MG63 (cell line): ENCODE measurements around the gene PRPF40B. TPM values are rescaled to one million over a fixed set of nuclear protein-coding genes. Genes with fewer than 3 reads are reported as not detected.
A peak's percentile ranks its signal among the peaks of the same experiment; 100 is the strongest.
"Not testable (repeated sequence)": the region's sequence is repeated elsewhere in the genome, so short reads cannot be mapped to it uniquely, and the experiment has no call there.

Experiments
- DNase-seq: peaks from one replicate; pipeline ENCODE4 v3.0.0-alpha.2; 2020
- H3K27me3 ChIP-seq: fragments of 250-450 bp; sonication (Bioruptor Pico); 2 replicates; pipeline ENCODE4 v1.5.1; 2020; ENCODE audit warnings: mild to moderate bottlenecking, moderate library complexity
- H3K36me3 ChIP-seq: fragments of 250-450 bp; sonication (Bioruptor Pico); 2 replicates; pipeline ENCODE4 v1.5.1; 2020; ENCODE audit warnings: mild to moderate bottlenecking, moderate library complexity
- H3K4me3 ChIP-seq: fragments of 250-450 bp; sonication (Bioruptor Pico); 2 replicates; pipeline ENCODE4 v1.5.1; 2020; ENCODE audit warnings: mild to moderate bottlenecking, moderate library complexity
- H3K9me3 ChIP-seq: fragments of 250-450 bp; sonication (Bioruptor Pico); 2 replicates; pipeline ENCODE4 v1.5.1; 2020; ENCODE audit warnings: mild to moderate bottlenecking, moderate library complexity
- total RNA-seq: library from RNA; depleted of rRNA; stranded (reverse); fragments of >200 nt; shearing (Covaris generic); gene quantifications from 2 replicates; pipeline ENCODE4 v1.2.3, GENCODE V29; 2014; ENCODE audit warnings: low replicate concordance

The PRPF40B gene
- total RNA-seq, 1 experiment from 2014 or later = 4.8 TPM

DNA sequence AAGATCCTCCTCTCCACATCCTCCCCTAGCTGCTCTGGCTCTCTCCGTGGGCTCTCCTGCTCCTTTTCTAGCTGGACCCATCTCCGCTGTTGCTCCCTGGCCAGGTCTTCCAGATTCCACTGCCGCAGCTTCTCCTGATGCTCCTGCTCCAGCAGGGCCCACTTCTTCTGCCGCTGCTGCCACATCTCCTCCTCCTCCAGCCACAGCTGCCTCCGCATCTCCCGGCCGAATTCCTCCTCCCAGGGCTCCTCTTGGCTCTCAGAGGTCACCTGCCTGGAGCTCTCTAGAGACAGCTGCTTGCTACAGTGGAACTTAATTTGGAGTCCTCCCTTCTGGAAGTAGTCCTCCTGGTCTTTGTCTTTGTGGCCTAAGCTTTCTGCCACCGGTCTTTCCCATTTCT is 23.4 kb upstream of the PRPF40B start:
- Histone ChIP-seq H3K4me3 (no peak overlapping the region), H3K27me3 (no peaks in the 10 kb centered on the region), H3K9me3 (no peaks in the 10 kb centered on the region), H3K36me3 (no peaks in the 10 kb centered on the region; the same call in 1 of the 2 replicates)
- no peak for DNase-seq

DNA sequence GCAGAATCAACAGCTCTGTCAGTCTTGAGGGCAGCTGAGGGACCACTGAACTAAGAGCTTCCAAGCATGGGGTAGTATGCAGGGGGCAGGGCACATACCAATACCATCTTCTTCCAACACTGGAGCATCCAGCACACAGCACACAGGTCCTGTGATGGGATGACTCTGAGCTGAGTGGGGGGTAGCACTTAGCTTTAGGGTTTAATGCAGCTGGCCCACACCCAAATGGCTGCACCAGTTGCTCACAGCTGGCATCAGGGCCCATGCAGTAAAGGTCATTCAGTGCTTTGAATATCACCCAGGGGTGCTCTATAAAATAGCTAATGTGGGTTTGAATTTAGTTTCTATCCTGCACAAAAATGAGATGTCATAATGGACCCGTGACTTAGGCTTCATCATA is 19.6 kb upstream of the PRPF40B start:
- Histone ChIP-seq H3K4me3 (no peak overlapping the region), H3K36me3 (no peaks in the 10 kb centered on the region), H3K9me3 (no peaks in the 10 kb centered on the region), H3K27me3 (no peaks in the 10 kb centered on the region)
- no peak for DNase-seq

DNA sequence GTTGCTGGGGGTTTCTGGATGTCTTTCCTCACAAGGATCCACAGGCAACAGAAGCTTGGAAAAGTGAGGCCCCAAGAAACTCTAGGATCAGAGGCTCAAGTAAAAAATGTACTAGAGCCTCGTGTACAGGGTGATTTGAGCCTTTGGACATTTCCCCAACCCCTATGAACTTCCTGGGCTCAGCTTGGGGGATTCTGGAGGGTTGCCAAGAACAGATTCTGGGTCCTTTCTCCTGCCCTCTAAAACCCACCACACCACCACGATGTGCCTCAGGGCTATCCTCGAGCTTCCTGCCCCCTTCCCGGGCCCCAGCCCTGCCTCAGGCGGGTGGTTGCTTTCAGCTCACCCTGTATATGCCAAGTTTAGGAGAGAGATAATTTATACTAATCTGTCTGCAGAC is 18.5 kb upstream of the PRPF40B start:
- H3K9me3 ChIP-seq = no peaks in the 10 kb centered on the region
- no peaks in the 10 kb centered on the region for H3K27me3 ChIP-seq
- no peak for DNase-seq

DNA sequence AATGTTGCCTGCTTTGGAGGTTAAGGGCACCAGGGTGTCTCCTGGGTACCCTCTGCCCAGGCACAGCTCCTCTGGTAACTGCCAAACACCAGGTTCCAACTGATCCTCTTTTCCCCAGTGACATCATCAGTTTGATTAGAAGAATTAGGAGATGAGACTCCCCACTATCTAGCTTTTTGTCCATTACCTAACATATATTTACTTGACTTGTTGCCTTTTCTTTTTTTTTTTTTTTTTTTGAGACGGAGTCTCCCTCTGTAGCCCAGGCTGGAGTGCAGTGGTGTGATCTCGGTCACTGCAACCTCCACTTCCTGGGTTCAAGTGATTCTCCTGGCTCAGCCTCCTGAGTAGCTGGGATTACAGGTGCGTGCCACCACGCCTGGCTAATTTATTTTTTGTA is 17.8 kb upstream of the PRPF40B start, which contains the start of gene FAM186B:
FAM186B (minus strand) TSS at position 101 of the 400 bp plus-strand sequence. CDS start 162 bp downstream, outside the sequence.
- not testable (repeated sequence) for H3K4me3 ChIP-seq, H3K36me3 ChIP-seq, H3K9me3 ChIP-seq, H3K27me3 ChIP-seq, DNase-seq

More for the DNA sequence above, 18.5 kb upstream of the PRPF40B start:
- no peak overlapping the region for H3K4me3 ChIP-seq
- no peaks in the 10 kb centered on the region for H3K36me3 ChIP-seq

DNA sequence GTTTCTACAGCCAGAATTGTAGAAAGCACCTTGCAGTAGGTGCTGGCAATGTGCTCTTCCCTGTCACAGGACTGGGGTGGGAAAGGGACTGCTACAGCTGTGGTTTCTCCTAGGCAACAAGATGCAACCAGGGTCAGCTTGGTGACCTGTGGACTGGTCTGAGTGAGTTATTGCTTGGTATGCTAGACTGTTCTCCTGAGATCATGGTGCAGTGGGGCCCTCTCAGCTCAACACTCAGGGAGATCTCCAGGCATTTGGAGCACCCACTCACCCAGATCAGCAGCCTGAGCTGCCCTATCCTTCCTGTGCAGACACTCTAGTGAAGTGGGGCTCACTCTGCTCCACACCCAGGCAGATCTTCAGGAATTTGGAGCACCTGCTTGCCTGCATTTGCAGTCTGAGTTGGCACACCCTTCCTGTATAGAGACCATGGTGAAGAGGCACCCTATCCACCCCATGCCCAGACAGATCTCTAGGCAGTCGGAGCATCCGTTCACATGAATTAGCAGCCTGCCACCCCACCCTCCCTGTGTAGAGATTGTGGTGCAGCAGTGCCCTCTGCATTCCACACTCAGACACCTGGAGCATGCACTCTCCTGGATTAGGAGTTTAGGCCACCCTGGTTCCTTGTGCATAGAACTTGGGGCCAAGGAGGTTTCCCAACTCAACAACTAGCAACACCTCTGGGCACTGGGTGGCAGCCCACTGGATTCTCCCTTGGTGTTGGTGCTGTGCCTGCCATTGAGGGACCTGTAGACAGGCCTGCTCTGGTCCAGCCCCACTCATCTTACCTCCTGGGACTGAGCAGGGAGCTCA is 14.1 kb upstream of the PRPF40B start:
- H3K4me3 ChIP-seq = no peak overlapping the region
- no peaks in the 10 kb centered on the region for H3K9me3 ChIP-seq
- no peak for DNase-seq
- no peaks in the 10 kb centered on the region for H3K27me3 ChIP-seq
- no peaks in the 10 kb centered on the region for H3K36me3 ChIP-seq

DNA sequence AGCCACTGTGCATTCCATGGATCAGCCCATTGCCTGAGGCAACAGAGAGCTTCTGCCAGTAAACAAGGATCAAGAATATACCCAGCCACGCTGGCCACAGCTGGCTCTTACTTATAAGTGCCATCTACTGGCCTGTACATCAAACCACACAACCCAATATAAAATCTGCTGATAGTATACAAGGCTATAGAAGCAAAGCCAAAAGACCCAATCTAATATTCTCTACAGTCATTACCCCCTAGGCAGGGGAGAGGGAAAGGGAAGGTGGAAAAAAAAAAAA is 13.5 kb upstream of the PRPF40B start:
- H3K9me3 ChIP-seq = no peaks in the 10 kb centered on the region
- H3K36me3 ChIP-seq = no peaks in the 10 kb centered on the region
- DNase-seq = no peak
- no peaks in the 10 kb centered on the region for H3K27me3 ChIP-seq
- H3K4me3 ChIP-seq = no peak overlapping the region

DNA sequence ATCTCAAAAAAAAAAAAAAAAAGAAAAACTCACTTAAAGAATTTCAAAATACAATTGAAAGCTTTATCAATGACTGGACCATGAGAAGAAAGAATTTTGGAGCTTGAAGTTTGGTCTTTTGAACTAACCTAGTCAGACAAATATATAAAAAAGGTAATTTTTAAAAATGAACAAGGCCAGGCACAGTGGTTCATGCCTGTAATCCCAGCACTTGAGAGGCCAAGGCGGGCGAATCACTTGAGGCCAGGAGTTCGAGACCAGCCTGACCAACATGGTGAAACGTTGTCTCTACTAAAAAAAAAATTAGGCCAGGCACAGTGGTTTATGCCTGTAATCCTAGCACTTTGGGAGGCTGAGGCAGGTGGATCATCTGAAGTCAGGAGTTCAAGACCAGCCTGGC is 12.6 kb upstream of the PRPF40B start:
- H3K27me3 ChIP-seq, H3K36me3 ChIP-seq, H3K4me3 ChIP-seq, H3K9me3 ChIP-seq, DNase-seq: not testable (repeated sequence)

DNA sequence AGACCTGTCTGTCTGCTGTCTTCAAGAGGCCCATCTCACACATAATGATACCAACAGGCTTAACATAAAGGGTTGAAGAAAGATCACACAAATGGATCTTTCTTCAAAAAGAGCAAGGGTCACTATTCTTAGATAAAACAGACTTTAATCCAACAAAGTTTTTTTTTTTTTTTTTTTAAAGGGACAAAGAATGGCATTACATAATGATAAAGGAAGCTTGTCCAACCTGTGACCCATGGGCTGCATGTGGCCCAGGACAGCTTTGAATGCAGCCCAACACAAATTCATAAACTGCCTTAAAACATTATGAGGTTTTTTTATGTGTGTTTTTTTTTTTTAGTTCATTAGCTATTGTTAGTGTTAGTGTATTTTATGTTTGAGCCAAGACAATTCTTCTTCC is 11.2 kb upstream of the PRPF40B start:
- H3K27me3 ChIP-seq = no peaks in the 10 kb centered on the region
- H3K9me3 ChIP-seq = peaks cover 2% of the 10 kb centered on the region; the same call in 1 of the 2 replicates
- DNase-seq = no peak
- H3K36me3 ChIP-seq = no peaks in the 10 kb centered on the region
- no peak overlapping the region for H3K4me3 ChIP-seq

DNA sequence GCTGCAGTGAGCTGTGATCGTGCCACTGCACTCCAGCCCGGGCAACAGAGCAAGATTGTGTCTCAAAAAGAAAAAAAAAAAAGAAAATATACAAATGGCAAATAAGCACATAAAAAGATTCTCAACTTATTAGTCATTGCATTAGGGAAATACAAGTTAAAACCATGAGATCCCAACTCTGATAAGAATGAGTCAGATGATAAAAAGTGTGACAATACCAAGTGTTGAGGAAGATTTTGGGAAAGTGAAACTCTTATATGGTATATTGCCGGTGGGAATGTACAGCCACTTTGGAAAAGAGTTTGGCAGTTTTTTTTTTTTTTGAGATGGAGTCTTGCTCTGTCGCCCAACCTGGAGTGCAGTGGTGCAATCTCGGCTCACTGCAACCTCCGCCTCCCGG is 7.6 kb upstream of the PRPF40B start:
- H3K4me3 ChIP-seq = no peak overlapping the region
- H3K27me3 ChIP-seq = no peaks in the 10 kb centered on the region
- peaks cover 2% of the 10 kb centered on the region; the same call in 1 of the 2 replicates for H3K9me3 ChIP-seq
- H3K36me3 ChIP-seq = no peaks in the 10 kb centered on the region
- DNase-seq = no peak

DNA sequence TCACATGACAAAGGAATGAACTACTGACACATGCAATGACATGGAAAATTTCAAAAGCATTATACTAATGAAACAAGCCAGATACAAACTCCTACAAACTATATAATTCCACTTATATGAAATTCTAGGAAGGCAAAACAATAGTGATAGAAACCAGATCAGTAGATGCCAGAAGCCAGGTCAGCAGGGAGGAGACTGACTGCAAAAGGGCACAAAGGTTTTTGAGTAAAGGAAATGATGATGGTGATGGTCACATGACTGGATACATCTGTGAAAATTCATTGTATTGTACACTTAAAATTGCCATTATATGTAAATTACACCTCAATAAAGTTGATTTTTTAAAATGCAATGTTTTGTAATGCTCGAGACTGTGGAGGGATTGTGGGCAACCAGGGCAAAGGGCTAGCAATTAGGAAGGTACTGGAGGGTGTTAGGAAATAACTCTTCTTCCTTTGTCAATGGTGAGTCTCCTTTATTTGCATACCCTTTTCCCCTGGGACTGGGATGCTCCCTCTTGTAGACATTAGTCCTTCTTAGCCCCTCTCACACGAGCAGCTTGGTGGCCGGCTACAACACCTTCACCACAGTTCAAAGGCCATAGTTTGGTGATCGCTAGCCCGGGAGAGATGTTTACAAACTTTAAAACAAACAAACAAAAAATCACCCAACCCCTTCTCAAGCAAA is 6.7 kb upstream of the PRPF40B start:
- DNase-seq = no peak
- Histone ChIP-seq H3K9me3 (peaks cover 2% of the 10 kb centered on the region; the same call in 1 of the 2 replicates), H3K27me3 (no peaks in the 10 kb centered on the region), H3K36me3 (no peaks in the 10 kb centered on the region), H3K4me3 (no peak overlapping the region)

DNA sequence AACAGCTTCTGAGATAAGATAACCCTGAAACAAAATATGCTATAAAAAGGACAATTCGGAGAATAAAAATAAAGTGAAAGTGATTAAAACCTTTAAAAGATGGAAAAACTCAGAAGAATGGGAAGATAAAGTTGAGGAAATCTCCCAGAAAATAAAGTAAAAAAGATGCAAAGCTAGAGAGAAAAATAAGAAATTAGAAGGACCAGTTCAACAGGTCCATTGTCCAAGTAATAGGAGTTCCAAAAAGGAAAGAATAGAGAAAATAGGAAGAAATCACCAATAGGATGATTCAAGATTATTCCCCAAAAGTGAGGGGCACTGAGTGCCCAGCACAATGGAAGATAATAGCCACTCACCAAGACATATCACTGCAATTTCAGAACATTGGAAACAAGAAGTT is 4.8 kb upstream of the PRPF40B start:
- Histone ChIP-seq H3K9me3 (peaks cover 2% of the 10 kb centered on the region; the same call in 1 of the 2 replicates), H3K36me3 (no peaks in the 10 kb centered on the region), H3K27me3 (no peaks in the 10 kb centered on the region), H3K4me3 (no peak overlapping the region)
- no peak for DNase-seq

DNA sequence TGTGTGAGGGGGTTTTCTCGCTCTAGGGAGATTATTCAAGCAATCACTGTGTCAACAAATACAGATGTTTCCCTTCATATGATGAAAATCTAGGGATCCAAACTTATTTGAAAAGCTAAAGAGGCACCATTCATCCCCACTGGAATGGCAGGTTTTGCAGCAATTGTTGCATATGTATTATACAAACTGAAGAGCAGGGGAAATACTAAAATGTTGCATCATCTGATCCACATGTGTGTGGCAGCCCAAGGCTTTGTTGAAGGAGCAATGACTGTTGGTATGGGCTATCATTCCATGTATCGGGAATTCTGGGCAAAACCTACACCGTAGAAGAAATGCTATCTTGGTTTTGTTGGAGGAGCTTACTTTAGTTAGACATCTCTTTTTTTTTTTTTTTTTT is 4.1 kb upstream of the PRPF40B start:
- Histone ChIP-seq H3K4me3 (no peak overlapping the region), H3K9me3 (peaks cover 2% of the 10 kb centered on the region; the same call in 1 of the 2 replicates), H3K27me3 (no peaks in the 10 kb centered on the region), H3K36me3 (no peaks in the 10 kb centered on the region)
- DNase-seq = no peak

DNA sequence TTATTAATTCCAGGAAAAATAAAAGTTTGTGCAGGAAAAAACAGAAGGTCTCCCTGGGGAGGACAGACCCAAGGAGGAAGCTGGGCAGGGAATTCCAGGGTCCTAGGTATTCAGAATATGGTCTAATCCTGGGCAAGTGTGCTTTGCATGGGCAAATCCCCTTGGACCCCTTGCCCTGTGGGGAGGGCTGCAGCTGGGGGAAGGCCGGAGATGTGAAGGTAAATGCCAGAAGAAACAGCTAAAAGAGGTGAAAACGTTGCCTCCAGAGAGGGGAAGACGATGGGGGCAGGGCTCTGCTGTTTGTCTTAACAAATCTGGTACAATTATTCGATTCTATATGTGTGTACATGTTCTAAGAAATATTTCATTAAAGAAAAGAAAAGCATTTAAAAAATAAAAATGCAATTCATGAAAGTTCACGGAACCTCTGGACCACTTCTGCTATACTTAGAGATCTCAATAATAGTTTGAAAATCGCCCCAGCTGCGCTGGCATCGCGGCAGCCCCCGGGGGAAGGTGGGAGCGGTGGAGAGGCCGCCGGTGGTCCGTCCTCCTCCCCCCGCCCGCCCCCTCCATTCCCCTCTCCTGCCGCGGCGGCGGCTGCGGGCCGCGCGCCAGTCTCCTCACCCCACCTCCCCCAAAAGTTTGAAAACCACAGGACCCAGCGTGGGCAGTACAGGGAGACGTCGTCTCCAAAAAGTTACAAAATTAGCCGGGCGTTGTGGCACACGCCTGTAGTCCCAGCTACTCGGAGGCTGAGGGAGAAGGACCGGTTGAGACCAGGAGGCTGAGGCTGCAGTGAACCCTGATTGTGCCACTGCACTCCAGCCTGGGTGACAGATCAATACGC is 1.5 kb upstream of the PRPF40B start:
- Histone ChIP-seq H3K27me3 (no peaks in the 10 kb centered on the region), H3K36me3 (no peaks in the 10 kb centered on the region), H3K4me3 (peak overlapping the region; percentile 52), H3K9me3 (no peaks in the 10 kb centered on the region)
- no peak for DNase-seq

DNA sequence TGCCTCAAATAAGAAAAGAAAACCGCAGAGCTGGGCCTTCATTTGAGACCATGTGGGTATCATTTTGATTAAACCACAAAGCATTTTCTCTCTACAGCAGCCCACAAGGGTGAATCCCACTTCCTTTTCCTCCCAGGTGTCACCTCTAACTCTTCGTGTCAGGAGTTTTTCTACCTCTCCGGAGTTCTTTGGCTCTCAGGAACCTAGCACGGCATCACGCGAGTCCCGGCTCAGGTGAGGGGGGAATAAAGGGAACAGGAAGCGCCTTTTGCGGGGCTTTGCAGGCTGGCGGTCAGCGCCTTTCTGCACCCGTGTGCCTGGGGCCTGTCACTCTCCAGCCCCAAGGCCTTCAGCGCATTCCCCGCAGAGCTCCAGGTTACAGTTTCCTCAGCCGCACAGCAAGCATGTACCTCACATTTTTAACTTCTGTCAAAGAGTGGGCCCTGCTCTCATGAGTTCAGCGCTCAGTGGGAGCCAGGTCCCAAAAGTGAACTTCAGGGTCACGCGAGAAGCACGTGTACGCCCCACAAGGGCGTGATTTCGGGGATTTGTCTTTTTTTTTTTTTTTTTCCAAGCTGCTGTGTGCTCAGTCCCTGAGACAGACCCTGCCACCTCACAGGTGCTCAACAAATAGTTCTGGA is 740 bp upstream of the PRPF40B start:
- Histone ChIP-seq H3K4me3 (peak overlapping the region; percentile 52), H3K27me3 (no peaks in the 10 kb centered on the region), H3K9me3 (no peaks in the 10 kb centered on the region), H3K36me3 (no peaks in the 10 kb centered on the region)
- peak; percentile 26 for DNase-seq

DNA sequence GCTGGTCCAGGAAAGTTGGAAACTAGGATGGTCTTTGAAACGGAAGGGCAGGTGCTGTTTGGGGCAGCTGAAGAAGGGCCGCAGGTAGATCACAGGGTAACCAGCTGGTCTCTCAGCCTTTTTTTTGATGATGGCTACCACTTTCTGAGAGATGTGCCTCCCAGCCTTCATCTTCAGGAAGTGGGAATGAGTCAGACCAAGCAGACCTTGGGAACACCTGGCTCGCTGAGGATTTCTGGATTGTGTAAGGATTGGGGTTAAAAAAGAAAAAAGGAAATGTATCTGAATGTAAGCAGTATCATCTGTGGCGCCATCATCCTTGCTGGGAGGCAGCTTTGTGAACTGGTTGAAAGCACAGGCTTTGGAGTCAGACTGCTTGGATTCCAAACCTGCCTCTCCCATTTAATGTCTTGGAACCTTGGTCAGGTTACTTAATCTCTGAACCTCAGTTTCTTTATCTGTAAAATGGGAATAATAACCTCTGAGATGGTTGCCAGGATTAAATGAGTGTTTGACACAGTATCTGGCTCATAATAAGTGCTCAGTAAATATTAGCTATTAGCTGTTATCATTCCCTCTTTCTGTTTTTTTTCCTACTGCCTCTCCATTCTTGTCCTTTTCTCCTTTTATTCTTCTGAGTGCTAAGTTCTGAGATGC is 1.7 kb downstream of the PRPF40B start:
- H3K9me3 ChIP-seq = no peaks in the 10 kb centered on the region
- no peaks in the 10 kb centered on the region for H3K36me3 ChIP-seq
- H3K4me3 ChIP-seq = no peak overlapping the region
- no peak for DNase-seq
- no peaks in the 10 kb centered on the region for H3K27me3 ChIP-seq

DNA sequence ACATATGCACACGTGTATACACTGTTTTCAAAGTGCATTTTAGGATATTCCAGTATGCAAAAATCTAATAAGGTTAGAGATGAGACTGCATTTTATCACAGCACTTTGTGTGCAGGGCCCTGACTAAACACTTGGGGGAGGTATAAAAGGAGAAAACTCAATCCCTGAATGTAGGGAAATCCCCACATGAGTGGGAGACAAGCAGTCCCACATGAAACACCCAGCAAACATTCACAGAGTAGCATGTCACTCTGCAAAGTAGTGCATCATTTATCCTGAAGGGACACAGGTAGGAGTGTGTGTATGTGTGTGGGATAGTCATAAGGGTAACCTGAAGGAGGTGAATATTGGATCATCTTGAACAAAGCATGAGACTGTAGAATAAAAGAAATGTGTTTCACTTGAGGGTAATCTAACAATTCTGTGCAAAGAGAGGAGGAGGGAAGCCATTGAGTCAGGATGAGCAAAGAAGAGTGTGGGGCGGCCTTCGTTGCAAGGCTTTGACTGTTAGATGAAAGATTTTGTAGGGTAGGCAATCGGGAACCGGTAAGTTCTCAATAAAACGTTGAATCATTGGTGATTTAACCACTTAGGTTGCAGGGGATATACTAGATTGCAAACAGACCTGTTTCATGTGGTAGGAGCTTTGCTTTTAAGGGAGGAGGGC is 2.9 kb downstream of the PRPF40B start:
- DNase-seq = no peak
- Histone ChIP-seq H3K9me3 (no peaks in the 10 kb centered on the region), H3K27me3 (no peaks in the 10 kb centered on the region), H3K4me3 (no peak overlapping the region), H3K36me3 (no peaks in the 10 kb centered on the region)
